Activated T-helper 2 cell treated with anti-CD3 and anti-CD28 coated beads, Interferon-gamma antibody, Interleukin-2, Interleukin-4, amounts not matched to agents 10 μg/mL and 5 μg/mL and 100 μg/mL, durations not matched to agents 14 hours and 24 hours and 36 hours (primary cell): ENCODE results near the gene GALNT2. TPM values are rescaled to one million over a fixed set of nuclear protein-coding genes. Genes with fewer than 3 reads are reported as not detected.
A peak's percentile ranks its signal among the peaks of the same experiment; 100 is the strongest.

Experiments
- DNase-seq: peaks from one replicate; pipeline ENCODE4 v3.0.0; 2021; ENCODE audit warnings: low spot score
- H3K27ac Mint-ChIP-seq: one replicate; pipeline ENCODE4 v1.8.0; 2021; ENCODE audit warnings: mixed read lengths
- H3K27me3 Mint-ChIP-seq: one replicate; pipeline ENCODE4 v1.8.0; 2021; ENCODE audit warnings: low read depth, mixed read lengths
- H3K36me3 Mint-ChIP-seq: one replicate; pipeline ENCODE4 v1.8.0; 2021; ENCODE audit warnings: low read depth, mixed read lengths
- H3K4me1 Mint-ChIP-seq: one replicate; pipeline ENCODE4 v1.8.0; 2021; ENCODE audit warnings: low read depth, mixed read lengths
- H3K4me3 Mint-ChIP-seq: one replicate; pipeline ENCODE4 v1.8.0; 2021; ENCODE audit warnings: low read depth, mild to moderate bottlenecking, moderate library complexity, mixed read lengths
- H3K9me3 Mint-ChIP-seq: one replicate; pipeline ENCODE4 v1.8.0; 2021; ENCODE audit warnings: mixed read lengths
- intact Hi-C: fragments of 100-400 bp; cut with micrococcal nuclease; formaldehyde crosslinking; loops from one replicate; pipeline ENCODE4 v1.15.1; 2023
- total RNA-seq: library from RNA; stranded (reverse); gene quantifications from 2 replicates; pipeline ENCODE4 v1.2.3, GENCODE V29; 2022

The GALNT2 gene
- total RNA-seq, 1 donor from 2014 or later, result 59.3 TPM

DNA sequence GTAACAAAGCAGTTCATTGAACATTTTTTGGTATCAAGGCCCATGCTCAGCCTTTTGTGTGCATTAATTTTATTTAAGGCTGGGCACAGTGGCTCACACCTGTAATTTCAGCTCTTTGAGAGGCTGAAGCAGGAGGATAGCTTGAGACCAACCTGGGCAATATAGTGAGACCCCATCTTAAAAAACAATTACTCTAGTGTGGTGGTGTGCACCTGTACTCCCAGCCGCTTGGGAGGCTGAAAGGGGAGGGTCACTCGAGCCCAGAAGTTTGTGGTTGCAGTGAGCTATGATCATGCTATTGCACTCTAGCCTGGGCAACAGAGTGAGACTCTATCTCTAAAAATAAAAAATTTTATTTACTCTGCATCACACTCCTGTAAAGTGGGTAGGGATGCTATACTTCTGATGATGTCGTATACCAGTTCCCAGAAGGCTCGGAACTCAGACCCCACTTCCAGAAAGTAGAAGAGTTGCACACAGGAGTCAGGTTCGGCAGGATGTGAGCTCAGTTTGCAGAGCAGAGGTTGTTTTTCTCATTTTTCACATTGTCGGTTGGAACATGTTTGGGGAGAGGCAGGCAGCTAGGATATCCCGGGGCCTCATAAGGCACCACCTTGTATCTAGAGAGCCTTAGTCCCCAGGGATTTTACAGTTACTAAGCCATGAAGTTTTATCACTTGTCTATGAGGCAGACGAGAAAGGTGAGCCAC, 144.6 kb downstream of the GALNT2 start:
- Mint-ChIP-seq H3K27ac (peak overlapping the region; percentile 99), H3K4me1 (peaks cover 69% of the 10 kb centered on the region), H3K27me3 (no peaks in the 10 kb centered on the region), H3K36me3 (peaks cover 26% of the 10 kb centered on the region), H3K9me3 (no peaks in the 10 kb centered on the region), H3K4me3 (peak overlapping the region; percentile 27)
- DNase-seq, result no peak
- intact Hi-C loops, result no loop called here

DNA sequence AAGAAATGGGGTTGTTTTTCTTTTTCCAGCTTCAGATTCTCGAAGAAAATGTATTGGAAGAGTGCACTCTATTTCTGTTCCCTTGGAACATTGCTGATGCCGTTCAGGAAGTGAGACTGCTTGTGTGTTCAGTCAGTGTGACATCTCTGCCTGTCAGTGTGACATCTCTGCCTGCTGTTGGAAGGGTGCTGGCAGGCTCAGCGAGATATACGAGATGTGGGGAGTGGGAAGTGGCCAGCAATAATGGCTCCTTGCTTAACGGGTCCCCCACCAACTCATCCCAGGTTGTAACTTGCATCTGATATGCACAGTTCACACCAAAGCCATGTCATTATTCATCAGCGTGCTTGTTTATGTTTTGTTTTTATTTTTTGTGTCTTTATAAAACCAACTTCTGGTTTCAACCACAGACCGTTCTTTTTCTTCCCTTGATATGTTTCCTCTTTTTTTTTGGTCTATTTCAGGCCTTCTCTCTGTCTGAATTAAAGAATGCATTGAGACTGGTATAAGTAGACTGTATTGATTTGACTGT, 145.4 kb downstream of the GALNT2 start:
- Mint-ChIP-seq H3K4me3 (peak overlapping the region; percentile 27), H3K9me3 (no peaks in the 10 kb centered on the region), H3K36me3 (peaks cover 26% of the 10 kb centered on the region), H3K27me3 (no peaks in the 10 kb centered on the region), H3K4me1 (peaks cover 63% of the 10 kb centered on the region), H3K27ac (peak overlapping the region; percentile 83)
- DNase-seq, result no peak
- intact Hi-C loops, result no loop called here

DNA sequence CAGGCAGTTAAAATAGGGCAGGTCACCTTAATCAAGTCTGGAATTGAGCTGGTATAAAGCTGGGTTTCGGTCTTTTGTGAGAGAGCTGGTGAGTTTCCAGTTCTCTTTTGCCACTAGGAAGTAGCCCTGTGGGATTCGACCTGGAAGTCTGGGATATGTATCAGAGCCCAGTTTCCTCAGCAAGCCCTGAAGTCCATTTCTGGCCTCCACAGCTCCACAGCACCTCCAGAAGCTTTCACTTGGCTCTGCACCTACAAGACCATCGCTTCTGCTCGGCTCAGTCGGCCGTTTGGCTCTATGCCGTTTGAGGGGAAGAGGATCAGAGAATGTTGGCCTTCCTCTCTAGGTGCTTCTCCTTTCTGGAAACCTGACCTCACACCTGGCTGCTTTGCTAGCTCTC, 148.0 kb downstream of the GALNT2 start:
- no peak overlapping the region for H3K4me3 Mint-ChIP-seq
- no peaks in the 10 kb centered on the region for H3K9me3 Mint-ChIP-seq
- no peaks in the 10 kb centered on the region for H3K27me3 Mint-ChIP-seq
- no peak overlapping the region for H3K27ac Mint-ChIP-seq
- no peak for DNase-seq
- intact Hi-C loops, result no loop called here
- peaks cover 42% of the 10 kb centered on the region for H3K4me1 Mint-ChIP-seq
- peaks cover 19% of the 10 kb centered on the region for H3K36me3 Mint-ChIP-seq

DNA sequence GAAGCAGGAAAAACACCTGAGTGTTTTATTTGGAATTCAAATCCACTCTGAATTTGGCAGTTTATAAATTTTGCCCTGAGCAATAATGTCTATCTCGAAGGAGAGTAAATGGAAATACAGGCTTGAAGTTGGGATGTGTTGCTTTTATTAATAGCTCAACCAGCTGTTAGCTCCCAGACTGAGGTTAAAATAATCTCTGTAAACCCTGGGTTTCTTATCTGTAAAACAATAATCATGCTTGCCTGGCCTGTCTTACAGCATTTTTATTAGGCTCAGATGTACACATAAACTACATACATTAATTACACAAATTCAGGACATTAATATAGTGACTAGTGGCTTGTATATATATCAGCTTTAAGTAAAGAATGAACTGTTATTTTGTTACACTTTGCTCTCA, 148.5 kb downstream of the GALNT2 start:
- DNase-seq, result no peak
- intact Hi-C loops, result no loop called here
- Mint-ChIP-seq H3K4me1 (peaks cover 38% of the 10 kb centered on the region), H3K36me3 (peaks cover 16% of the 10 kb centered on the region), H3K4me3 (no peak overlapping the region), H3K9me3 (no peaks in the 10 kb centered on the region), H3K27ac (no peak overlapping the region), H3K27me3 (no peaks in the 10 kb centered on the region)

DNA sequence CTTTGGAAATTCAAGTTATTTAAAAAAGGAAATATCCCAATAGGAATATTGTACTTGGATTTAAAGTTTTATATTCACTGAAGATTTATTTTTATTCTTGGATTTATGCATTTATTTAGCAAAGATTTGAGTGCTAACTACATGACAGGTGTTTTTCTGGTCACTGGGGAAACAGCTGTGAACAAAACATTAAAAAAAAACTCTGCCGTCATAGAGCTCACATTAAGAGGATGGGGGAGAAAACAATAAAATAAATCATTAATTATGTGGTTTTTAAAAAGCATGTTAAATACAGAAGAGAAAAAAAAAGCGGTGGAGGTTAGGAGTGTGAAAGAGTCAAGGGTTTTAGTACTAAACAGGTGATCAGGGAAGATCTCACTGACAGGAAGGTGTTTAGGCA, 149.9 kb downstream of the GALNT2 start:
- Mint-ChIP-seq H3K36me3 (peaks cover 13% of the 10 kb centered on the region), H3K4me3 (no peak overlapping the region)

DNA sequence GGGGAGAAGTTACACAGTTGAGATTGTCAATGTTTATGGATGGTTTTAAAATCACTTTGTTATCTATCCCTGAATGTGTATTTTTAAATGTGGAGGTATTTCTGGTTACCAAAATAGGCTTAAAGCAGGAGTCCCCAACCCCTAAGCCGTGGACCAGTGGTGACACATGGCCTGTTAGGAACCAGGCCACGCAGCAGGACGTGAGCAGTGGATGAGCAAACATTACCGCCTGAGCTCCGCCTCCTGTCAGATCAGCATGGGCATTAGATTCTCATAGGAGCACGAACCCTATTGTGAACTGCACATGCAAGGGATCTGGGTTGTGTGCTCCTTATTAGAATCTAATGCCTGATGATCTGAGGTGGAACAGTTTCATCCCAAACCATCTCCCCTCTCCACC, 151.6 kb downstream of the GALNT2 start:
- no peak overlapping the region for H3K27ac Mint-ChIP-seq
- H3K27me3 Mint-ChIP-seq, result no peaks in the 10 kb centered on the region
- peaks cover 18% of the 10 kb centered on the region for H3K4me1 Mint-ChIP-seq
- no peaks in the 10 kb centered on the region for H3K9me3 Mint-ChIP-seq
- intact Hi-C loops, result no loop called here
- no peak for DNase-seq
- H3K36me3 Mint-ChIP-seq, result peaks cover 8% of the 10 kb centered on the region
- H3K4me3 Mint-ChIP-seq, result no peak overlapping the region

More for the DNA sequence above, 149.9 kb downstream of the GALNT2 start:
- Mint-ChIP-seq H3K4me1 (peaks cover 32% of the 10 kb centered on the region), H3K27me3 (no peaks in the 10 kb centered on the region), H3K9me3 (no peaks in the 10 kb centered on the region), H3K27ac (no peak overlapping the region)
- intact Hi-C loops, result no loop called here
- DNase-seq, result no peak

DNA sequence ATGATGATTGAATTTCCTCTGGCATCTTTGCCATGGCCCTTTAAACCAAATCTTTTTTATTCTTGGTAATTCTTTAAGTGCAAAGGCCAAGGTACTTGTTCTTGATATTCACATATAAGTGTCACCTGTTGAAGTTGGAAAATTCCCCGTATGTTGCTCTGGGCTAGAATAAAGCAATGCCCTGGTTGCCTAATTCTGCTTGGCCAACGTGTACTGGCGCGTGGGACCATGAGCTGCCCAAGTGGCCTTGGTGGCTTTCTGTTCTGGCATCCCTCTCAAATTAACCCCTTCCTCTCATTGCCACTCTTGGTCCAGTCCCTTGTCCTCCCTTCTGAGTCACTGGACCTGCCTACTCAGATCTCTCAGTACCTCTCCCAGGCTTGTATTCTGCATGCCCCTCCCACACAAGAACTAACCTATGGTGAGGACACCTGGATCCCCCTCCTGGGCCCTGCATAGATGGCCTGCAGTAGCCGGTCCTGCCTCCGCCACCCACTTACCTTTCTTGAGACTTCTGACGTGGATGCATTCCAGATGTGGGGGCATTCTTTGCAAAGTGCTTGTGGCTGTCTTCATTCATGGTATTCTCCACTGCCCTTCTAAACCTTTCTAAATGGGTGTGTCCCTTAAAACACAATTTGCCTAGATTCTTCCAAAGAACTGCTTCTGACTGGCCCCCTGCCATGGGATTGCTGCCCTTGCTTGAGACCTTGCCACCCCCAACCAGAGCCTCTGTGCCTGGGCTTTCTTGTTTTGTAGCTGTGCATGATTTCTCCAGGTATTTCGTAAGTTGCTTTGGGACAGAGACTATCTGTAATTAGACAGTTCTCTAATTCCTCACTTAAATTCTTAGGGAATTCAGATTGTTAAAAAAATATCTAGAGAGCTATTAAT, 152.4 kb downstream of the GALNT2 start:
- Mint-ChIP-seq H3K36me3 (peaks cover 5% of the 10 kb centered on the region), H3K27ac (no peak overlapping the region), H3K4me3 (no peak overlapping the region), H3K27me3 (no peaks in the 10 kb centered on the region), H3K9me3 (no peaks in the 10 kb centered on the region), H3K4me1 (peaks cover 15% of the 10 kb centered on the region)
- no peak for DNase-seq
- intact Hi-C loops, result no loop called here

DNA sequence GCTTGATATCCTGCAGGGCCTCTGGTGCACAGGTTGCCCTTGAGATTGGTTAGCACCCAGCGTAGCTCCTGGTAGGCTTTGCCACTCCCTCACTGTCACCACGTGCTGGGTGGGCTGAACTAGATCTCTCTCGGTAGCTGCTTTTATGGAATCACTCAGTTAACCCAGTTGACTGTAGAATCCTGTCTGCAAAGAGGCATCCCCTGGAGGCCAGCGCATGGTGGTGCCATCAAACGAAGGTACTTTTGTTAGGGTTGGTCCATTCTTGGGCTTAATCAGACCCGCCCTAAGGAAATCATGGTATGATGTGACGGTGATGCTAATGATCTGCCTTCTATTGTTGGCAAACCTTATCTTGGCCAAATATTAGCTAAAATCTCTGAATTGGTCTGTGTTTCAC, 153.4 kb downstream of the GALNT2 start:
- intact Hi-C loops, result no loop called here
- H3K9me3 Mint-ChIP-seq, result no peaks in the 10 kb centered on the region
- no peak for DNase-seq
- H3K27me3 Mint-ChIP-seq, result no peaks in the 10 kb centered on the region
- no peak overlapping the region for H3K4me3 Mint-ChIP-seq
- no peak overlapping the region for H3K27ac Mint-ChIP-seq
- peaks cover 13% of the 10 kb centered on the region for H3K4me1 Mint-ChIP-seq
- H3K36me3 Mint-ChIP-seq, result no peaks in the 10 kb centered on the region

DNA sequence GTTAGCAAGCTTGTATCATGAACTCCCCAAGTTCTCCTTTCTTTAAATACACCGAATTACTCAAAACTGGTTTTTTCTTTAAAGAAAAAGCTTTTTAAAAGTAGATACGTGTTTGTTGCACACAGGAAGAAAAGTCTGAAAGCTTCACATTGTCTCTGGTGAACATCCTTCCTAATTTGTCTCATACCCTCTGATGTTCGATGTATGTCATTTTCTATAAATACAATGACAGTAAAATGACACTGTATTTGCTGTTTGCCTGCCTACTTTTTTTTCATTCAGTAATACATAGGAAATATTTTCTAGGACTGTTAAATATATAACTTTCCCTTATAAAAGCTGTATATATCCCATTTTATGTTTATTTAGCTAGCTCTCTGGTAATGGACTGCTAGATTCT, 153.9 kb downstream of the GALNT2 start:
- Mint-ChIP-seq H3K9me3 (no peaks in the 10 kb centered on the region), H3K36me3 (no peaks in the 10 kb centered on the region), H3K27me3 (no peaks in the 10 kb centered on the region), H3K4me1 (peaks cover 13% of the 10 kb centered on the region), H3K4me3 (no peak overlapping the region), H3K27ac (no peak overlapping the region)
- intact Hi-C loops, result no loop called here
- DNase-seq, result no peak

DNA sequence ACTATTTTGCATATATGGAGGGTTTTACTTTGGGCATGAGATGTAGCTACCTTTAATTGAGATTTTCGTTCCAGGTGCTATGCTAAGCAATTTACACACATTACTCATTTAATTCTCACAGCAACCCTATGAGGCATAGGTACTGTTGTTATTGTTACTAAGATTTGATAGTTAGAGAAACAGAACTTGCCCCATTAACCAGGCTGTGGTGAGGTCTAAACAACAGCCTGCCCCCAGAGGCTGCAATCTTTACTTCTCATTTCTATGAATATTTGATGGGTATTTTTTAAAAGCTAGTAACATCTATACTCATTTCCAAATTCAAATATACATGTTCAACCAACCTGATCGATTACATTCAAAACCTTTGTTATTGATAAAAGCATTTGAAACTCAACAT, 155.6 kb downstream of the GALNT2 start:
- Mint-ChIP-seq H3K27ac (no peak overlapping the region), H3K9me3 (no peaks in the 10 kb centered on the region), H3K27me3 (no peaks in the 10 kb centered on the region), H3K4me1 (peaks cover 16% of the 10 kb centered on the region), H3K4me3 (no peak overlapping the region), H3K36me3 (no peaks in the 10 kb centered on the region)
- intact Hi-C loops, result no loop called here
- no peak for DNase-seq

DNA sequence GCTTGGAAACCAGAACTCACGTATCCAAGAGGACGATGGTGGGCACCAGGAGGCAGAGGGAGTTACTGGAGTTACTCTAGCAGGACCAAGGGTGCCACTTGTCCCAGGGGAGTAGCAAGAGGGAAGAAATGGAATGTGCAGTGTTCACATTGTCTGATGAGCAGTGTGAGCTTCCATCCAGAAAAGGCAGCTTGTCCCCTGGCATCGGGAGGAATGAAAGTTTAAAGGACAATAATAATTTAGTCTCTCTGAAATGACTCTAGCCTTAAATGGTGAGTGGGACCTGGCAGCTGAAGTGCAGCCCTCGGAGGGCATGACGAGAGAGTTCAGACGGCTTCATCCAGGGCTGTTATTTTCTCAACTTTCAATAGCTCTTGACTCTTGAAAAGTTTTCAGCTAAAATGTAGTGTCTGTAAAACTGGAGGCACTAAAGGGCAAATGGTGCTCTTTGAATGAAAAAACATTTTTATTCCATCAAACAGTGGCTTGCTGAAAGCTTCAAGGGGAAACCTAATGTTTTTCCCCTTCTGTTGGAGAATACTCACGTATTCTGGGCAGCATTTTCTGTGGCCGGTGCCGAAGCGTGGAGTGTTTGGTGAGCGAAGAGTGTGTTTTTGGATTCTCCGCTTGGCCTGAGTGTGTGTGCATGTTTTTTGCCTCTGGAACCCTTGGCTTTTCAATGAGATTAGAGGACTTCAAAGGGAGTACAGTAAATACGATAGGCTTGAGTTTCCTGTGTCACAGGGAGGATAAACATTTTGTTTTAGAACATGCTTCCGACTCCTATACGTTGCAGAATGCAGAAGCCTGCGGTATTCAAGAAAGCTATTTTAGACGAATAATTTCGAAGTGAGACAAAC, 157.3 kb downstream of the GALNT2 start:
- intact Hi-C loops, result no loop called here
- Mint-ChIP-seq H3K4me3 (no peak overlapping the region), H3K36me3 (no peaks in the 10 kb centered on the region), H3K4me1 (peaks cover 18% of the 10 kb centered on the region), H3K27me3 (no peaks in the 10 kb centered on the region), H3K27ac (no peak overlapping the region), H3K9me3 (no peaks in the 10 kb centered on the region)
- no peak for DNase-seq

DNA sequence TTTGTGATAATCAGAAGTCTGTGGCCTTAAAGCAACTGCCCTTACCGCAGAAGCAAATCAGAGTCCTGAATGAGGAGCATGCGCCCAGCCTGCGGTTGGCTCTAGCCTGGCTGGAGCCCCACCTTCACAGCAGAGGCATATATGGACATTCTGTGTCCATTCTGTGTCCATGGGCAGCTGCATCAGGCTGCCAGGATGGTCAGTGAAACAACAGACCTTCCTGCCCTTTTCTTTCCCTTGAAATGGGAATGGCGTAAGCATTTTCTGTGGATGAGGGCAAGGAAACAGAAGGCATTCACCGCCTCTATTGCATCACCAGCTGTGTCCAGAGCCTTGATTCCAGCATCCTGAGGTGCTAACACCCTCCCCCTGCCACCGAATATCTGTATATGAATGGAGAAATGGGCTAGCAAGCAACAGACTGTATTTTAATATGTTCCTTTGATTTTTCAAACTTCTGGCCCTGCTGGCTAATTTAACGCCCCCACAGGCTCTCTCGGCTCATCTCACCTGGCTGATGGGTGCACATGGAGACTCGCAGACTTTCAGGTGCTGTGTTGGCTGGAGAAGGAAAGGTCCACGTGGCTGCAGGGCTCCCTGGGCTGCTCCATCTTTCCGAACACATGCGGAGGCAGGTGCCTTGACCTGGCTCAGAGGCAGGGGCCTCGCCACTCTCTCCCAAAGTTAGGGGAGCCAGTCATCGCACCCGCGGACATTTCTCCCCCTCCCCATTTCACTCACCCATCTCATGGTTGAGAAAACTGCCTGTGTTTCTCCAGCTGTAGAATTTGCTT, 159.2 kb downstream of the GALNT2 start:
- Mint-ChIP-seq H3K4me1 (peaks cover 20% of the 10 kb centered on the region), H3K27ac (no peak overlapping the region), H3K9me3 (no peaks in the 10 kb centered on the region), H3K27me3 (no peaks in the 10 kb centered on the region), H3K4me3 (no peak overlapping the region), H3K36me3 (peaks cover 3% of the 10 kb centered on the region)
- no peak for DNase-seq
- intact Hi-C loops, result no loop called here
